CD4-positive, alpha-beta T cell treated with Interleukin-10 for 1 hour (primary cell): Measurements from ENCODE around the gene TPGS1.

ENCODE experiments used
- DNase-seq: peaks from one replicate; pipeline ENCODE4 v3.0.0-alpha.2; 2020

TPGS1 gene, protein sequence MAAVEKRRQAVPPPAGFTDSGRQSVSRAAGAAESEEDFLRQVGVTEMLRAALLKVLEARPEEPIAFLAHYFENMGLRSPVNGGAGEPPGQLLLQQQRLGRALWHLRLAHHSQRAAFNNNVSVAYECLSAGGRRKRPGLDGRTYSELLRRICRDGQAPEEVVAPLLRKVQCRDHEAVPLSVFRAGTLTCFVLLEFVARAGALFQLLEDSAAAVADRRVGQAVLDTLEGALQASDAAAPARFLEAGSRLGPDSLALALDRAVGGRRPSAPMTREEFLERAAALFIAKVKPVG

DNA sequence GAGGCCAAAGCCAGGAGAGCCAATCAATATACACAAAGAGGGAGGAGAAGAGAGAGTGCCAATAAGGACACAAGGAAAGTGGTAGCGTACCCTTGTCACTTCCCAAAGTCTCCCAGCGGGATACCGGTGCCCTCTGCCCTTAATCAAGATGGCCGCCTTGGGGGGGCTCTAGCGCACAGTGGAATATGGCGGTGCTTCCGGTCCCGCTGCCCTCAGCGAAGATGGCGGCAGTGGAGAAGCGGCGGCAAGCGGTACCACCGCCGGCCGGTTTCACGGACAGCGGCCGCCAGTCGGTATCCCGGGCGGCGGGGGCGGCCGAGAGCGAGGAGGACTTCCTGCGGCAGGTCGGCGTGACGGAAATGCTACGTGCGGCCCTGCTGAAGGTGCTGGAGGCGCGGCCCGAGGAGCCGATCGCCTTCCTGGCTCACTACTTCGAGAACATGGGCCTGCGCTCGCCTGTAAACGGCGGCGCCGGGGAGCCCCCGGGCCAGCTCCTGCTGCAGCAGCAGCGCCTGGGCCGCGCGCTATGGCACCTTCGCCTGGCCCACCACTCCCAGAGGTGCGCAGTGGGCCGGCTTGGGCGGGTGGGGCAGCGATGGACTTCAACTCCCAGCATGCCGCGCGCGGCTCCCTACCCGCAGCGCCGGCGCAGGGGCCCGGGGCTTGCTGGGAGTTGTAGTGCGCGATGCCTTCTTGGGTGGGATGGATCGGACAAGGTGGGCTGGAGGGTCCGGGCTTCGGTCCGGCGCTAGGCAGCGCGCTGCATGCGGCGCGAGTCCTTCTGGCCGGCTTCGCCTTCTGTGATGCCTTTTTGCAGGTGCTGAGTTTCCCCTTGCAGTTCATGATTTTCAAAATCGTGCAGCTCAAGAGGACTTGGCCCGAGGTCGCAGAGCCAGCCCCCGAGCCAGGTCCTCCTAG lies at the start of gene TPGS1:
TPGS1 (plus strand) TSS at position 212 of the 918 bp plus-strand sequence; CDS start at position 222, 10 bp downstream.
- DNase-seq: peak; percentile 79

- no peak for DNase-seq
Measured at GRCh38 chr19:457636-458035, 49.7 kb upstream of the TPGS1 start.

- DNase-seq: no peak
Measured at GRCh38 chr19:458091-459042, 48.9 kb upstream of the TPGS1 start.

- DNase-seq: peak; percentile 6
Measured at GRCh38 chr19:459724-460511, 47.4 kb upstream of the TPGS1 start.

- no peak for DNase-seq
Measured at GRCh38 chr19:460877-461720, 46.2 kb upstream of the TPGS1 start, which contains the start of gene SHC2. Gene SHC2 (minus strand): TSS chr19:461033. CDS start chr19:460996, 37 bp downstream.

GRCh38 chr19:461721-462551 lies 45.4 kb upstream of the TPGS1 start:
- peak; percentile 13 for DNase-seq

DNA sequence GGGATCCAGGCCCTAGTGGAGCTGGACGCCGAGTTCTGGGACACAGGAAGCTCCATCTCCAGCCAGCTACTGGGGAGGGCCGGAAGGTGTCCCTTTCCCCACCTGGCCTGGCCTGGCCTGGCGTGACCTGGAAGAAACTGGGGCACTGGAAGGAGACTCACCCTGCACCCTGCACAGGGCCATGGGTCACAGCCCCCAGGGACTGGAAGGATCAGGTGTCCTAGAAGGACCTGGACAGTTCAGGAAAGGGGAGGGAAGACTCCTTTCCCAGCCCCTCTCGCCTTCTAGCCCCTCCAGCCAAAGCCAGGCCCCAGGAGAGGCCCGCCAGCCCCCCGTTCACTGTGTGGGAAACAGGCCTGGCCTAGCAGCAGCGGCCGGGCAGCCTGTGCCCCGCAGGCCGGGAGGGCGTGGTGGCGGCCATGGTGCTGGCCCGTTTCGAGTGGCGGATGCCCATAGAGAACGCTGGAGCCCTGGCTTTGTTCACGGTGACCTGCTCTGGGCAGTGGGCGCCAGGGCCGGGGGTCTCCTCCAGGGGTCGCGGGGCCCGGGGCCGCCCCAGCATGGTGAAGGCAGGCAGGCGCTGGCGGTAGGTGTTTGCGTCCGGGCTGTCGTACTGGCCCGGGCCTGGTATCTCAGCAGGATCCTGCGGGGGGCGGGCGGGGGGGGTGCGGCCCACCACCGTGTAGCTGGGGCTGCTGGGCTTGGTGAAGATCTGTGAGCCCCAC lies 43.7 kb upstream of the TPGS1 start:
- no peak for DNase-seq

DNA sequence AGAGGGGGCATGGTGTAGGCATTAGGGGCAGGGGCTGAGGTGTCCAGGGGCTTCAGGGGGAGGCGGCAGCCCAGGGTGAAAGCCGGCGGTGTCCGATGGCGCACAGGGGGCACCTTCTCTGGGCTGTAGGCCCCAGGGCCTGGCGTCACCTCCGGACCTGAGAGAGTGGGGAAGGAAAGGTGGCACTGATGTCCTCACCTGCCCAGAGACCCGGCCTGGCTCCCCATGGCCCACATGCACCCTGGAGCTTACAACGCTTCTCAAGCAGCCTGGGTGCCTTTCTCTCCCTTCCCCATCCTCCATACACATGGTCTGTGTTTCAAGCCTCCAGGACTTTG lies 43.1 kb upstream of the TPGS1 start:
- no peak for DNase-seq

GRCh38 chr19:465056-465816 lies 42.1 kb upstream of the TPGS1 start:
- no peak for DNase-seq

- no peak for DNase-seq
Measured at GRCh38 chr19:467554-467953, 39.7 kb upstream of the TPGS1 start.

DNA sequence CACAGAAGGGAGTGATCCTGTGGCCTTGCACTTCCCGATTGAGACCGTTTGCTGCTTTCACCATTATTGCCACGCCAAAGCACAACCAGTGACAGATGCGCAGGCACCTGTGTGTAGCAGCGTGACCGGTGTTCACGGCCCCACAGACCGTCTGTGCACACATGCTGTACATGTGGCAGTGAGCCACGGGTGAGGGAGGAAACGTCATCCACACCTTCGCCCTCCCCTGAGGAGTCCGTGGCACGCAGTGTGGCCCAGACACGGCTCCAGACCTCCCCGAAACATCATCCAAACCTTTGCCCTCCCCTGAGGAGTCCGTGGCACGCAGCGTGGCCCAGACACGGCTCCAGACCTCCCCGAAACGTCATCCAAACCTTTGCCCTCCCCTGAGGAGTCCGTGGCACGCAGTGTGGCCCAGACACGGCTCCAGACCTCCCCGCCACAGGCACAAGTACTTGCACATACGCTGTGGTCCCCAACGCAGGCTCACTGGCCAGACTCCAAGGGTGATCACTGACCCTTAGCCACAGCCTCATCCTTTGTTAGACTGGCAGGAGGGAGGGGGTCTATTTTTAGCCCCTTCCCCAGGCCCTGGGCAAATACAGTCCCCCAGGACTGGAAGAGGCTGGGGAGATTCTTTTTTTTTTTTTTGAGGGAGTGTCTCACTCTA lies 38.6 kb upstream of the TPGS1 start:
- DNase-seq: no peak

DNA sequence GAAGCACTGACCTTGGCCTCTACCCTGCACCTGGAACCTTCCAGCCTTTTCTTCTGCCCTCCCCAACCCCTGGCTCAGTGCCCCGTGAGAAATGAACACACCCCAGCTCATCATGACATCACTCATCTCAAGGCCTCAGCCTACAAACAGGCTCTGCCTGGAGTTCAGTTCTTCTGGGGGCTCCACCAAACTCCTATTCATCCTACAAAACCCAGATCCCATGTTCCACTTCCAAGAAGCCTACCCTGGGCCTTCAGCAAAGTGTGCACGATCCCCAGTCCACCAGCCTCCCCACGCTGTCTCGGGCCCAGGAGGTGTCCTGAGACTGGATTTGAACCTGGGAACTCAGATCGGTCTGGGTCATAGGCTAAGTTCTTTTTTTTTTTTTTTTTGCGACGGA lies 37.5 kb upstream of the TPGS1 start:
- DNase-seq: no peak

- DNase-seq: no peak
Measured at GRCh38 chr19:470701-471100, 36.6 kb upstream of the TPGS1 start.

GRCh38 chr19:472005-472858 lies 35.1 kb upstream of the TPGS1 start:
- DNase-seq: no peak

GRCh38 chr19:474126-475078 lies 32.9 kb upstream of the TPGS1 start:
- DNase-seq: no peak

DNA sequence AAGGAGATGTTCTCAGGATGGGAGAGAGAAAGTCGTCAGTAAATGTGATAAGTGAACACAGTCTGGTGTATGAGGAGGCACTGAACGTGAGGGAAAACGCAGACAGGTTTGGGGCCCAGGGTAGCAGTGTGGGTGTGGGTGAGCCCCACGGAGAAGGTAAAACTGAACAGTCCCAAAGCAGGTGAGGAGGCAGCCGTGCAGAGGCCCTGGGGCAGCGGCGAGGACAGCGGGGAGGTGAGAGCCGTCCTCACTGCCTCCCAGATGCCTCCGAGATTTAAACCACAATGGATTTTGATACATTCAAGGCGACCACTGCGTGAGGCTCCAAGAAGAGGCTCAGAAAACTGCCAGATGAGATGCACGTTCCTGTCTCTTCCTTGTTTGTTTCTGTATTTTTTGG lies 31.9 kb upstream of the TPGS1 start:
- no peak for DNase-seq
